Activated naive CD4-positive, alpha-beta T cell treated with anti-CD3 and anti-CD28 coated beads, Interleukin-2, amount 10 ng/mL, durations not matched to agents 7 days and 5 days (primary cell): ENCODE results near the gene ACR.

Experiments
- CTCF ChIA-PET: fragments of 350-600 bp; sonication (Branson Sonifier 250); formaldehyde crosslinking; loops from one replicate; lab custom pipeline; 2021; ENCODE audit warnings: antibody characterized with exemption; lab: Charles Lee
- DNase-seq: peaks from one replicate; pipeline ENCODE4 v3.0.0-alpha.2; 2020
- H3K27ac Mint-ChIP-seq: one replicate; pipeline ENCODE4 v1.8.0; 2021; ENCODE audit warnings: mild to moderate bottlenecking, moderate library complexity, mixed read lengths
- H3K27me3 Mint-ChIP-seq: one replicate; pipeline ENCODE4 v1.8.0; 2021; ENCODE audit warnings: mild to moderate bottlenecking, mixed read lengths
- H3K36me3 Mint-ChIP-seq: one replicate; pipeline ENCODE4 v1.8.0; 2021; ENCODE audit warnings: mixed read lengths
- H3K4me1 Mint-ChIP-seq: one replicate; pipeline ENCODE4 v1.8.0; 2021; ENCODE audit warnings: mixed read lengths
- H3K4me3 Mint-ChIP-seq: one replicate; pipeline ENCODE4 v1.8.0; 2021; ENCODE audit warnings: mild to moderate bottlenecking, moderate library complexity, mixed read lengths
- H3K9me3 Mint-ChIP-seq: one replicate; pipeline ENCODE4 v1.8.0; 2021; ENCODE audit warnings: mixed read lengths

ACR gene

DNA sequence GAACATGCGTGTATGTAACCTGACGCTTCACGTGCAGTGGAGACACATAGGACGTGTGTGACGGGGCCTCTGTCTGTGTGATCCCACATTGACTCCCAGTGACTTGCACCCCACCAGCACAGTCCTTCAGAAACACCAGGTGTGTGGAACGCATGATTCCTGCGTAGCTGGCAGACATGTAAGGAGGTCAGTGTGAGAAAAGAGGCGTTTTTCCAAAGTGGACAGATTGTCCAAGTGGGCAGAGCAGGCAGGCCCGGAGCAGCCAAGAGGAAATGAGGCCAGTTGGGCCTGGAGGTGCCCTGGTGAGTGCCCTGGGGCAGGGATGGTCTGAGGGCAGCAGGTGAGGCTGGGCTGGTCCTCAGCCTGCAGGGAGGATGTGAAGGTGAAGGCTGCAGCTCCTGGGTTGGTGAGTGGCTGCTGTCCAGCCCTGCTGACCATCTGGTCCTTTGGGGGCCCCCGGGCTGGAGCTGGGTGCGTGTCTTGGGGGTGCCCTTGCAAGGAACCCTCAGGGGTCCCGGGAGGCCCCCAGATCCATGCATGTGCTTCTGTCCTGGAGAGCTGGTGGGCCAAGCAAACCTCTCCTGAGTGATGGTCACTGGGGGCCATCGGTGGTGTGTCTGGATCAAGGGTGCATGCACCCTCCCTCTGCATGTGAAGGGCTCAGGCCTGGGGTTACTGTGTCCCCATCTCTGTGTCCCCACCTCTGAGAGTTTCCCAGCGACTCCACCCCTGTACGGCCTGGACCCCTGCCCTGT is 38.8 kb upstream of the ACR start:
- DNase-seq, result peak; percentile 15
- CTCF ChIA-PET, result no interaction called here
- no peak overlapping the region for H3K27ac Mint-ChIP-seq
- H3K4me3 Mint-ChIP-seq, result no peak overlapping the region
- H3K9me3 Mint-ChIP-seq, result no peaks in the 10 kb centered on the region
- H3K4me1 Mint-ChIP-seq, result peaks cover 19% of the 10 kb centered on the region
- H3K36me3 Mint-ChIP-seq, result no peaks in the 10 kb centered on the region
- H3K27me3 Mint-ChIP-seq, result no peaks in the 10 kb centered on the region

DNA sequence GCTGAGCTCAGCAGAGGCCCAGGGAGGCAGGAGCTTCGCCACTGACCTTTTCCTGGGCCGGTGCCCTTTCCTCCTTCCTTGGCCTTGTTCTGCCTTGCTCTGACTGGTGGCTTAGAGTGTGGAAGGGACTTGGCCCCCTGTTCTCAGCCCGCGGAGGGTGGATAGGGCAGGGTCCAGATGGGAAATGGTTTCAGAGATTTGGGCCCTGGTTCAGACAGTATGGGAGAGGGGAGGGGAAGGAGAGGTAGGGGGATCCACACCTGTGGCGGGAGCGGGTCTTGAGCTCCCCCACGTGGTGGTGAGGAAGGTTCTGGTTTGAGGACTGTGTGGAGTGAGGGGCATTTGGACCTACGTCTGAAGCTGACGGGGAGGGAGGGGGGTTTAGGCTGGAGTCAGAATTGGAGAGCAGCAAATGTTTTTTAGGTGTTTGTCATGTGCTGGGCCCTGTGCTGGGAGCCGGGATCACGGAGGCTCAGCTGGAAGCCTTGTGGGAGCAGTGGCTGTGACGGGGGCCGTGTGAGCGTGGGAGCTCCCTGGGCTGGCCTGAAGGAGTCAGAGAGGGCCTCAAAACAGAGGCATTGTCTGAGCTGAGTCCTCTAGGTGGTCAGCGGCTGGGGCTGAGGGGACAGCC is 38.1 kb upstream of the ACR start:
- Mint-ChIP-seq H3K36me3 (no peaks in the 10 kb centered on the region), H3K27ac (no peak overlapping the region), H3K4me3 (no peak overlapping the region), H3K4me1 (peaks cover 19% of the 10 kb centered on the region), H3K27me3 (no peaks in the 10 kb centered on the region), H3K9me3 (no peaks in the 10 kb centered on the region)
- CTCF ChIA-PET, result no interaction called here
- peak; percentile 15 for DNase-seq

DNA sequence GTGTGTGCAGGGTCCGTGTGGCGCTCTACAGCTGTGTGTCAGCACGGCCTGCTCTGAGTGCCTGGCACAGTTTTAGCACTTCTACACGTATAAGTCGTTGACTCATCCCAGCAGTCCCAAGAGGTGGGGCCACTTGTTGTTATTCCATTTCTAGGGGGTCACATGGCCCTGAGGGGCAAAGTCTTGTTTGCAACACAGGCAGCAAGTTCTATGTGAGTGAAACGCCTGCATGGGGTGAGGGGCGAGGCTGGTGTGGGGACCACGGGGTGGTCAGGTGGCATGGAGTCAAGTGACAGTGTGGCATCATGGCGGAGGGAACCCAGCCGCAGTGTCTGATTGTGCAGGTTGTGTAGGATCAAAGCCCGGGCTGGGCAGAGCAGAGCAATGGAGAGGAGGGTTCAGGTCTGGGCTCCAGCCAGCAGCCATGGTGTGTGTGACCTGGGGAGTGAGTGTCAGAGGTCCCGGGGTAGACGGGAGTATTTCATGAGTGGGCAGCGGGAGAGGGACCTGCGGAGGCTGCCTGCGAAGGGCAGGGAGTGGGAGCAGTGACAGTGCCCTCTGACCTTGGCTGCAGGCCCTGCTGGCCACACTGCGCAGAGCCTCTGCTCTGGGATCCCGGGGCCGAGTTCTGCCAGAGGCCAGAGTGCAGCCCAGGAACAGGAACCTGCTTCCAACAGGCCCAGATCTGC is 37.5 kb upstream of the ACR start:
- H3K9me3 Mint-ChIP-seq, result no peaks in the 10 kb centered on the region
- no peaks in the 10 kb centered on the region for H3K36me3 Mint-ChIP-seq
- H3K27me3 Mint-ChIP-seq, result no peaks in the 10 kb centered on the region
- H3K4me3 Mint-ChIP-seq, result no peak overlapping the region
- H3K4me1 Mint-ChIP-seq, result peaks cover 19% of the 10 kb centered on the region
- CTCF ChIA-PET, result no interaction called here
- no peak overlapping the region for H3K27ac Mint-ChIP-seq
- peak; percentile 11 for DNase-seq

DNA sequence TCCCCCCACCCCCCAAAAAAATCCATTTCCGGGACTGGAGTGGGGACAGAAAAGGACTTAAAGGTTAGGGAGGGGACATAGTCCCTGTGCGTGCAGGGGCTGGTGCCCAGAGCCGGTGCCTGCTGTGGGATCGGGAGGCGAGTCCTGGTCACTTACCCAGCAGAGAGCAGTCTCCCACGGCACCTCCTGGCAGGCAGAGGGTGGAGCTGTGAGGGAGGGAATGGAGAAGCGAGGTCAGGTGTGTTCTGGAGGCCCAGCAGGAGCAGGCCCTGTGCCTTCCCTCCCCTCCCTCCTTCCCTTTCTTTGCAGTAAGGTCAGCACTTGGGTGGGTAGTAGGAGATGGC is 37.0 kb upstream of the ACR start:
- H3K27me3 Mint-ChIP-seq, result no peaks in the 10 kb centered on the region
- no peaks in the 10 kb centered on the region for H3K9me3 Mint-ChIP-seq
- no peak overlapping the region for H3K4me3 Mint-ChIP-seq
- H3K27ac Mint-ChIP-seq, result no peak overlapping the region
- CTCF ChIA-PET, result no interaction called here
- peaks cover 19% of the 10 kb centered on the region for H3K4me1 Mint-ChIP-seq
- DNase-seq, result peak; percentile 17
- H3K36me3 Mint-ChIP-seq, result no peaks in the 10 kb centered on the region

DNA sequence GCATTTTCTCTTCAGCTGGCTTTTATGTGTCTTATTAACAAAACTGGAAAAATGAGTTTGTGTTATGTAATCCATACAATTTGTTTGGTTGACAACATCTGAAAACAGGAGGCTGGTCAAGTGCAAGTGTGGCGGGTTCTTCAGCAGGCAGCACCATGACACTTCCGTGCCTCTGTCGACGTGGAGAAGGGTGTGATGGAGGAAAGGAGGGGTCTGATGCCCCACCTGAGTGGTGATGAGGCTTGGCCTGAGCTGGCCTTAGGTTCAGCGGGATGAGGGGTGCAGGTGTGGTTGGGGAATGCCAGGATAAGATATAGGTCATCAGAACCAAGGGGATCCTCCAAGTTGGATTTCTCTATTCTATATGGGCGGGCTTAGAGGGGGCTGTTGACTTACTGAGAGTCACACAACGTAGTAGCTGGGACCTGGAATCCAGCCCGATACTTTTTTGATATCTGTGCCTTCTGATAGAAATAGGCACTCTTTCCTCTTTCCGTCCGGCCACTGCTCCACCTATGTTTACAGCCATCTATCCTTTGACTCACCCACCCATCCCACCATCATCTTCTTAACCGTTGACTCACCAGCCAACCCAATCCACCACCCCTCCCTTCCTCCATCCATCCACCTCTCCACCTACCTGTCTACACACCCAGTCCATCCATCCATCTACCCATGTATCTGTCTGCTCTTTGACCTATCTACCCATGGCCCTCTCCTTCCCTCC is 36.4 kb upstream of the ACR start:
- CTCF ChIA-PET, result no interaction called here
- H3K27ac Mint-ChIP-seq, result no peak overlapping the region
- H3K9me3 Mint-ChIP-seq, result no peaks in the 10 kb centered on the region
- H3K27me3 Mint-ChIP-seq, result no peaks in the 10 kb centered on the region
- DNase-seq, result peak; percentile 17
- H3K36me3 Mint-ChIP-seq, result no peaks in the 10 kb centered on the region
- no peak overlapping the region for H3K4me3 Mint-ChIP-seq
- peaks cover 19% of the 10 kb centered on the region for H3K4me1 Mint-ChIP-seq

DNA sequence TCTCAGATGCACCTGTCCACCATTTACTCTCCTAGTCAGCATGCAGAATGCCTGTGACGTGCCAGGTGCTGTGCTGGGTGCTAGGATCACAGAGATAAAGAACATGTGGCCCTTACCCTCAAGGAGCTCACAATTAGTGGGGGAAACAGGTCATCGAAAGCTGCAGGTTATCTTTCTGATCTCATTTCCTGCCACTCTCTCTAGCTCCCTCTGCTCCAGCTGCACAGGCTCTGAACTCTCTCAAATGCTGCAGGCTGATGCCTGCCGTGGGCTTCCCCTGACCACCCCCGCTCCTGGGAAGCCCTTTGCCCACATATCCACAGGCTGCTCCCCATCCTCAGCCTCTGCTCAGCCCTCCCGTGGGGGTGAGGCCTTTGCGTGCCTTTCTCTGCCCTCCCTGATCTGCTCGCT is 35.7 kb upstream of the ACR start:
- peaks cover 19% of the 10 kb centered on the region for H3K4me1 Mint-ChIP-seq
- CTCF ChIA-PET, result no interaction called here
- H3K27ac Mint-ChIP-seq, result no peak overlapping the region
- DNase-seq, result peak; percentile 24
- H3K9me3 Mint-ChIP-seq, result no peaks in the 10 kb centered on the region
- no peaks in the 10 kb centered on the region for H3K27me3 Mint-ChIP-seq
- H3K36me3 Mint-ChIP-seq, result no peaks in the 10 kb centered on the region
- no peak overlapping the region for H3K4me3 Mint-ChIP-seq

DNA sequence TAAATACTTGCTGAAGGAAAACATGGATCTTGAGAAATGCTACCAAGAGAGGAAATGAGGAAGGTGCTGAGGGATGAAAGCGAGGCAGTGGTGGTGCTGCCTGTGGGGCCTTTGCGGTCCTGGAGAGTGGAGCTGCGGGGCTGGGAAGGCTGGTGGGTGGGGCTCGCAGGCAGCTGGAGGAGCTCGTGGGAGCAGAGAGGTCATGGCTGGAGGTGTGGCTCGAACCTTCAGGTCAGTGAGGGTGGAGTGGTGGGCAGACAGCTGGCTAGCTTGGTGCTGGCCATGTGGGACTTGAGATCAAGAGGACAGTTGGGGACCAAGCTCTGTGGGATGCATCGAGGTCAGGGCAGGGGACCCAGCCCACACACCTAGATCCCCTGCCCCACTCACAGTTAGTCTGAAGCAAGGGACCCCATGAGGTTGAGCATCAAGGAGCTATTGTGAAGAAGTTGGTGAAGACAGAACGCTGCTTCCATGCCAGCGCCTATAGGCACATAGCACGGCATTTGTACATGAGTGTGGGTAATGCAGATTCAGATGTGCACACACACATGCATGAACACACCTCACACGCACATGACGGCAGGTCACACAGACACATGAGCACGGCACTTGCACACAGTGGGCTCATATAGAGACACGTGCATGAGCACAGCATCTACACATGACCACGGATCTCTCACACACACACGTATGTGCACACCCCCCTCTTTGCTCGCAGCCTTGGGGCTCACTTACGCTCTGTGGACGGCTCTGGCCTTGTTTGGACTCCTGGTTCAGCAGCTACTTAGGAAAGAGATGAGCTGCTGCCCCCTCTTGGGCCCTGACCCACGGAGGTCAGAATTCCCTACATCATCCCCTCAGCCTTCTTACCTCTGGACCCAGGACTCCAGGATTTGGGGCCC is 34.9 kb upstream of the ACR start:
- CTCF ChIA-PET, result no interaction called here
- H3K4me3 Mint-ChIP-seq, result no peak overlapping the region
- no peaks in the 10 kb centered on the region for H3K9me3 Mint-ChIP-seq
- H3K27me3 Mint-ChIP-seq, result no peaks in the 10 kb centered on the region
- peak; percentile 17 for DNase-seq
- H3K27ac Mint-ChIP-seq, result no peak overlapping the region
- H3K36me3 Mint-ChIP-seq, result no peaks in the 10 kb centered on the region
- H3K4me1 Mint-ChIP-seq, result peaks cover 19% of the 10 kb centered on the region

DNA sequence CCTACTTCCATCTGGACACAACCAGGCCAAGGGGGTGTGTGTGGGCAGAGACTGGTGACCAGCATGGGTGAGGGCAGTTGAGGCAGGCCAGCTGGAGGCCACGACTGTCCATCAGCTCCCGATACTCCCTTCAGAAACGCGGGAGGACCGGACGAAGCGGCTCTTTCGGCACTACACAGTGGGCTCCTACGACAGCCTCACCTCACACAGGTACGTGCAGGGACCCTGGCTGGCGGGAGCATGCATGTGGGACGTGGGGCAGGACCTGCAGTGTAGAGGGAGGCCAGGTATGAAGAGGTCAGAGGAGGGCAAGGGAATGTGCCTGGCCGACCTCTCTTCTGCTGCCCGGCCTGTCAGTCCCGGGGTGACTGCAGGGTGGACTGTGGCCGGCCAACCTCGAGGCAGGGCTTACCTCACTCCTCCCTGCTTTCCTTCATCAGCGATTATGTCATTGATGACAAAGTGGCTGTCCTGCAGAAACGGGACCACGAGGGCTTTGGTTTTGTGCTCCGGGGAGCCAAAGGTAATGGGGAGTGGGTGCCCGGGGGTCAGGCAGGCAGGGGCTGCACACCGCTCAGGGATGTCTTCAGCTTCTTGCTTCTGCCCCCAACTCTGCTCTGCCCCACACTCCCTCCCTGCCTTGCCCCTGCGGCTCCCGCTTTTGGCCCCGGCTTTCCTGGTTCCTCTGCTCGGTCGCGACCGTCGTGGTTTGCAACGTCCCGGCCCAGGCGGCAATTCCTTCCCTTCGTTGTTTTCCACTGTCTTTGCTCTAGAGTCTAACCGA is 34.1 kb upstream of the ACR start:
- no peaks in the 10 kb centered on the region for H3K9me3 Mint-ChIP-seq
- DNase-seq, result peak; percentile 14
- CTCF ChIA-PET, result no interaction called here
- no peak overlapping the region for H3K27ac Mint-ChIP-seq
- no peaks in the 10 kb centered on the region for H3K27me3 Mint-ChIP-seq
- no peak overlapping the region for H3K4me3 Mint-ChIP-seq
- H3K36me3 Mint-ChIP-seq, result no peaks in the 10 kb centered on the region
- H3K4me1 Mint-ChIP-seq, result peaks cover 19% of the 10 kb centered on the region

DNA sequence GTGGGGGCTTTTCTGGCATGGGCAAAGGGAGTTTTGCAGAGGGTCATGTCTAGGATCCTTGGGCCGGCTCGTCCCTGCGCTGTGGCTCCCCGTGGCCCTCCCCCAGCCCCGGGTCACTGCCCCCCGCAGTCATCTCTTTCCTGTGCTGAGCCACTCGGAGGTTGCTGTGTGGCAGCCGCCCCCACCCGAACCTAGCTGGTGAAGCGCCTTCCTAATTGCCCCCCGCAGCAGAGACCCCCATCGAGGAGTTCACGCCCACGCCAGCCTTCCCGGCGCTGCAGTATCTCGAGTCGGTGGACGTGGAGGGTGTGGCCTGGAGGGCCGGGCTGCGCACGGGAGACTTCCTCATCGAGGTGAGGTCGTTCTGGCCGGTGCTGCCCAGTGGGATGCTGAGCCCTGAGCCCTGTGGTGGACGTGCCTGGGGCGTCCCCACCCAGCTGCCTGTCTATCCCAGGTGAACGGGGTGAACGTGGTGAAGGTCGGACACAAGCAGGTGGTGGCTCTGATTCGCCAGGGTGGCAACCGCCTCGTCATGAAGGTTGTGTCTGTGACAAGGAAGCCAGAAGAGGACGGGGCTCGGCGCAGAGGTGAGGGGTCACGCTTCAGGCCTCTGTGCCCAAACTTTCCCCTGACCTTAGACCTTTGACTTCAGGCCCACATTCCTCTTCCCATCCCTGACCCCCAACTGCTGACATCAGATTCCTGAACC is 33.3 kb upstream of the ACR start:
- DNase-seq, result no peak
- CTCF ChIA-PET, result no interaction called here
- no peaks in the 10 kb centered on the region for H3K36me3 Mint-ChIP-seq
- H3K27ac Mint-ChIP-seq, result no peak overlapping the region
- H3K9me3 Mint-ChIP-seq, result no peaks in the 10 kb centered on the region
- H3K4me1 Mint-ChIP-seq, result peaks cover 19% of the 10 kb centered on the region
- peaks cover 5% of the 10 kb centered on the region for H3K27me3 Mint-ChIP-seq
- no peak overlapping the region for H3K4me3 Mint-ChIP-seq

DNA sequence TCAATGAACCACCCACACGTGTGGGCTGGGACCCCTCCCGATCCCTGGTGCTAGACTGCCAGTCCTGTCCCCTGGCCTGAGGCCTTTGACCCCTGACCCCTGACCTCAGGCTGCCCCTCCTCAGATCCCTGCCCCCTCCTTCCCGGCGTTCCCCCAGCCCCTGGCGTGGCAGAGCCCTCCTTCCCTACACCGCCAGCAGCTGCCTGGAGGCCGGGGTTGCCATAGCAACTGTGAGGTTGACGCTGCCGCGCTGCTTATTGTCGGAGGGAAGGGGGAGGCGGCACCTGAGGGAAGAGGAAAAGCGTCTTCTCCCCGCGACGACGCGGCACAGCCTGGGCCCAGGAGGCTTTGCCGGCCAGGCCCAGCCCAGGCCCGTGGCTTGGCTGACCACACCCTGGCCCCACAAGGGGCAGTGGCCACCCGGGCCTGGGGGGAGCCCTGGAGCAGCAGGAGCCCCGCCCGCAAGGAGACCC is 32.7 kb upstream of the ACR start:
- Mint-ChIP-seq H3K36me3 (no peaks in the 10 kb centered on the region), H3K4me3 (no peak overlapping the region)

DNA sequence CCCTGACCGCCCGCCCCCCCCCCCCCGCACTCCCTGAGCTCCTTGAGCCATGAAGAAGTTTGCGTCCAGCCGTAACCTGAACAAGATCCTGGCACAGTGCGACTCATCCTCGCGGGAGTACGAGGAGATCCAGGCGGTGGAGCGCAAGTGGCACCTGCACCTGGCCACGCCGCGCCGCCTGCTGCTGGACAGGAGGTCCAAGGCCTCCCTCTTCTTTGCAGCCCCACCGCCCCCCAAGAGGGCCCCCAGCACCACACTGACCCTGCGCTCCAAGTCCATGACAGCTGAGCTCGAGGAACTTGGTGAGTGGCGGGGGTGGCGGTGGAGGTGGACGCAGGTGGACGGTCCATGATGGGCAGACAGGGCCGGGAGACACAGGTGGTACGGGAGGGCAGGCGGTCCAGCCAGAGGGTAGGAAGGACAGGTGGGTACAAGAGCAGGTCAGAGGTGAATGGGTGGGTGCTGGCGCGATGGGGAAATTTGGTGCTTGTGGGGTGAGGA is 32.1 kb upstream of the ACR start:
- Mint-ChIP-seq H3K27me3 (peaks cover 12% of the 10 kb centered on the region), H3K36me3 (no peaks in the 10 kb centered on the region), H3K4me1 (peaks cover 17% of the 10 kb centered on the region), H3K9me3 (peaks cover 3% of the 10 kb centered on the region), H3K4me3 (no peak overlapping the region), H3K27ac (no peak overlapping the region)
- no peak for DNase-seq
- CTCF ChIA-PET, result no interaction called here

More for the DNA sequence above, 32.7 kb upstream of the ACR start:
- Mint-ChIP-seq H3K9me3 (no peaks in the 10 kb centered on the region), H3K27me3 (peaks cover 8% of the 10 kb centered on the region), H3K27ac (no peak overlapping the region), H3K4me1 (peaks cover 19% of the 10 kb centered on the region)
- DNase-seq, result no peak
- CTCF ChIA-PET, result no interaction called here

DNA sequence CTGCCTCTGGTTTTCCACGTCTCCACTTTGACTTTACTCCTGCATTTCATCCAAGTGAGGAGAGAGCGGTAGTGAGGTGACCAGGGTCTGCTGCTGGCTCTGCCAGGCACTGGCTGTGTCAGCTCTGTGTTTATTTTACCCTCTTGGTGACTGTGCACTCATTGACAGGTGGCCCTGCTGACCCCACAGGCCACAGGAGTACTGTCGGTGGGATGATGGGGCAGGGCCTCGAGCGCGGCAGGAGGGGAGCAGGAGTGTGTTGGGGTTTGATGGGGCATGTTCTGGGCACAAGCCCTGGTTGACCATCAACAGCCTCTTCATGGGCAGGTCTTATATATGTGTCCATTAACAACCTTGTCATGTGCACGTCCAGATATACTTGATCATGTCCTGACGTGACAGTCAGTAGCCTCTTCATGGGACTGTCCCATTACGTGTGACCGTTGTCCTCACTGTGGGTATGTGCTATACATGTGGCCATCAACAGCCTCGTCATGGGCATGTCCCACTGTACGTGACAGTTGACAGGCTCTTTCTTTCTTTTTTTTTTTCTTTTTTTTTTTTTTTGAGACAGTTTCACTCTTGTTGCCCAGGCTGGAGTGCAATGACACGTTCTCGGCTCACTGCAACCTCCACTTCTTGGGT is 31.4 kb upstream of the ACR start:
- DNase-seq, result no peak
- CTCF ChIA-PET, result no interaction called here
- Mint-ChIP-seq H3K36me3 (no peaks in the 10 kb centered on the region), H3K4me1 (peaks cover 14% of the 10 kb centered on the region), H3K9me3 (peaks cover 3% of the 10 kb centered on the region), H3K27me3 (peaks cover 13% of the 10 kb centered on the region), H3K4me3 (no peak overlapping the region), H3K27ac (no peak overlapping the region)
